ENCODE results near the gene LYZL1. TPM values are rescaled to one million over a fixed set of nuclear protein-coding genes. Genes with fewer than 3 reads are reported as not detected.
A peak's percentile ranks its signal among the peaks of the same experiment; 100 is the strongest.

Gene LYZL1
- total RNA-seq, 3 donors from 2014 or later = not detected

GRCh38 chr10:29256019-29256418 is 32.9 kb upstream of the LYZL1 start:
- no peak for DNase-seq
- Histone ChIP-seq H3K4me1 (ENCODE audit: low read depth) (no peaks in the 10 kb centered on the region), H3K9me3 (no peaks in the 10 kb centered on the region), H3K36me3 (ENCODE audit: low read depth) (no peaks in the 10 kb centered on the region), H3K4me3 (no peak overlapping the region)
- TF ChIP-seq CTCF (IDR thresholded peaks at IDR 0.05) = no peak
- intact Hi-C loops (cut with DNase I, micrococcal nuclease) = no loop called here
- ATAC-seq = no peak

GRCh38 chr10:29256586-29256985 is 32.3 kb upstream of the LYZL1 start:
- intact Hi-C loops (cut with DNase I, micrococcal nuclease) = no loop called here
- Histone ChIP-seq H3K36me3 (ENCODE audit: low read depth) (no peaks in the 10 kb centered on the region), H3K9me3 (no peaks in the 10 kb centered on the region), H3K4me1 (ENCODE audit: low read depth) (no peaks in the 10 kb centered on the region), H3K4me3 (no peak overlapping the region)
- no peak for DNase-seq
- no peak for TF ChIP-seq CTCF (IDR thresholded peaks at IDR 0.05)
- no peak for ATAC-seq

- no peaks in the 10 kb centered on the region for H3K36me3 ChIP-seq (ENCODE audit: low read depth)
- no peak for TF ChIP-seq CTCF (IDR thresholded peaks at IDR 0.05)
- DNase-seq = peak in 2 of 3 donors; percentile 2 to 55
- no peaks in the 10 kb centered on the region for H3K4me1 ChIP-seq (ENCODE audit: low read depth)
- H3K9me3 ChIP-seq = no peaks in the 10 kb centered on the region
- ATAC-seq = peak; percentile 47
- intact Hi-C loops (cut with DNase I, micrococcal nuclease) = no loop called here
- no peak overlapping the region for H3K4me3 ChIP-seq
Observed at GRCh38 chr10:29257106-29257783, 31.6 kb upstream of the LYZL1 start.

- no peaks in the 10 kb centered on the region for H3K4me1 ChIP-seq (ENCODE audit: low read depth)
- intact Hi-C loops (cut with DNase I, micrococcal nuclease) = no loop called here
- ATAC-seq (no peak), DNase-seq (no peak)
- H3K4me3 ChIP-seq = no peak overlapping the region
- no peaks in the 10 kb centered on the region for H3K36me3 ChIP-seq (ENCODE audit: low read depth)
- no peak for TF ChIP-seq CTCF (IDR thresholded peaks at IDR 0.05)
- no peaks in the 10 kb centered on the region for H3K9me3 ChIP-seq
Observed at GRCh38 chr10:29257784-29258135, 31.1 kb upstream of the LYZL1 start.

- no peaks in the 10 kb centered on the region for H3K4me1 ChIP-seq (ENCODE audit: low read depth)
- no peak for TF ChIP-seq CTCF (IDR thresholded peaks at IDR 0.05)
- H3K9me3 ChIP-seq = no peaks in the 10 kb centered on the region
- ATAC-seq (no peak), DNase-seq (no peak)
- H3K4me3 ChIP-seq = no peak overlapping the region
- intact Hi-C loops (cut with DNase I, micrococcal nuclease) = no loop called here
- no peaks in the 10 kb centered on the region for H3K36me3 ChIP-seq (ENCODE audit: low read depth)
Observed at GRCh38 chr10:29259498-29259897, 29.4 kb upstream of the LYZL1 start.

GRCh38 chr10:29263506-29263905 is 25.4 kb upstream of the LYZL1 start:
- DNase-seq = no peak
- ATAC-seq = no peak
- Histone ChIP-seq H3K36me3 (ENCODE audit: low read depth) (no peaks in the 10 kb centered on the region), H3K4me3 (no peak overlapping the region), H3K4me1 (ENCODE audit: low read depth) (no peaks in the 10 kb centered on the region), H3K9me3 (no peaks in the 10 kb centered on the region)
- intact Hi-C loops (cut with DNase I, micrococcal nuclease) = no loop called here
- no peak for TF ChIP-seq CTCF (IDR thresholded peaks at IDR 0.05)

Data from mucosa of descending colon (tissue), 3 donors.